SKM-1 treated with dmso at 0.1 percent for 144 hours (cell line): ENCODE measurements around the gene FADS3.
"Not testable (repeated sequence)": the region's sequence is repeated elsewhere in the genome, so short reads cannot be mapped to it uniquely, and the experiment has no call there.

ENCODE experiments used
- DNase-seq: peaks from one replicate; lab custom pipeline; 2025; ENCODE audit not compliant: unreplicated experiment; lab: John Stamatoyannopoulos, UW

The FADS3 gene

GRCh38 chr11:61899146-61899841 lies 7.9 kb upstream of the FADS3 start:
- peak; percentile 75 for DNase-seq

GRCh38 chr11:61898247-61898582 lies 6.9 kb upstream of the FADS3 start:
- DNase-seq, result no peak

GRCh38 chr11:61897387-61898246 lies 6.3 kb upstream of the FADS3 start:
- DNase-seq, result peak; percentile 52

GRCh38 chr11:61896665-61897386 lies 5.5 kb upstream of the FADS3 start:
- DNase-seq, result no peak

- no peak for DNase-seq
These were observed 4.3 kb upstream of the FADS3 start for GRCh38 chr11:61895718-61896059.

GRCh38 chr11:61895046-61895717 lies 3.8 kb upstream of the FADS3 start:
- DNase-seq, result no peak

- no peak for DNase-seq
These were observed 2.6 kb upstream of the FADS3 start for GRCh38 chr11:61893981-61894380.

- DNase-seq, result no peak
These were observed 683 bp upstream of the FADS3 start for GRCh38 chr11:61892085-61892370.

GRCh38 chr11:61890529-61891330 lies 615 bp downstream of the FADS3 start:
- DNase-seq, result peak; percentile 28

- no peak for DNase-seq
These were observed 1.5 kb downstream of the FADS3 start for GRCh38 chr11:61889831-61890230.

GRCh38 chr11:61888590-61888989 lies 2.8 kb downstream of the FADS3 start:
- no peak for DNase-seq

- no peak for DNase-seq
These were observed 3.4 kb downstream of the FADS3 start for GRCh38 chr11:61887839-61888494.

- DNase-seq, result no peak
These were observed 4.7 kb downstream of the FADS3 start for GRCh38 chr11:61886643-61887042.

GRCh38 chr11:61885784-61886580 lies 5.4 kb downstream of the FADS3 start:
- no peak for DNase-seq

GRCh38 chr11:61885166-61885778 lies 6.1 kb downstream of the FADS3 start:
- no peak for DNase-seq

- no peak for DNase-seq
These were observed 7.4 kb downstream of the FADS3 start for GRCh38 chr11:61883947-61884346.

GRCh38 chr11:61883327-61883726 lies 8.0 kb downstream of the FADS3 start:
- DNase-seq, result no peak

- no peak for DNase-seq
These were observed 8.5 kb downstream of the FADS3 start for GRCh38 chr11:61882879-61883278.

GRCh38 chr11:61882267-61882666 lies 9.1 kb downstream of the FADS3 start:
- not testable (repeated sequence) for DNase-seq
